ENCODE measurements around the gene EXOC4.

The EXOC4 gene

DNA sequence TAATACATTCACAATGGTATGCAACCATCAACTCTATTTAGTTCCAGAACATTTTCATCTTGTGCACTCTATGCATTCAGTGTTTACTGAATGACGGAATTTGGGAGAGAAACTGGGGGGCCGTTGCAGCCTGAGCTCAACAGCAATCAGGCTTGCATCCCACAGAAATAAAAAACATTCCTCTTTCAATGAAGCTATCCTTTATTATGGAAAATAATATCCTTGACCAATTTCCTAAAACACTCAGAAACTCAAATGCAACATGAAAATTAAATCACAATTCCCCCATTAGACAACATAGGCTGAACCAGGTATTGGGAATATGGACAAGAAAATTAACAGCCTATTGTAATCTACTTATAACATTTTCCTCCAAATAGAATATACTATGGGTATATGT is 6.3 kb upstream of the EXOC4 start:
- H3K27ac ChIP-seq (ENCODE audit: low read depth, low read length), result no peak overlapping the region

GRCh38 chr7:133248901-133249300 is 4.0 kb upstream of the EXOC4 start:
- Histone ChIP-seq H3K4me1 (ENCODE audit: insufficient read depth, low read length) (peaks cover under 1% of the 10 kb centered on the region), H3K27me3 (ENCODE audit: control insufficient read depth in 1 of 2, insufficient read depth in 2 of 2, low read length in 2 of 2) (no peaks in the 10 kb centered on the region), H3K9ac (ENCODE audit: low read length) (no peak overlapping the region), H3K27ac (ENCODE audit: low read depth, low read length) (no peak overlapping the region), H3K9me3 (ENCODE audit: low read length) (no peaks in the 10 kb centered on the region), H3K4me3 (ENCODE audit: low read depth in 1 of 2, low read length in 2 of 2) (no peak overlapping the region), H3K36me3 (ENCODE audit: insufficient read depth, low read length) (no peaks in the 10 kb centered on the region)

More for the DNA sequence above, 6.3 kb upstream of the EXOC4 start:
- no peak overlapping the region for H3K9ac ChIP-seq (ENCODE audit: low read length)
- no peaks in the 10 kb centered on the region for H3K4me1 ChIP-seq (ENCODE audit: insufficient read depth, low read length)
- no peaks in the 10 kb centered on the region for H3K27me3 ChIP-seq (ENCODE audit: control insufficient read depth in 1 of 2, insufficient read depth in 2 of 2, low read length in 2 of 2)
- H3K9me3 ChIP-seq (ENCODE audit: low read length), result no peaks in the 10 kb centered on the region
- no peak overlapping the region for H3K4me3 ChIP-seq (ENCODE audit: low read depth in 1 of 2, low read length in 2 of 2)
- H3K36me3 ChIP-seq (ENCODE audit: insufficient read depth, low read length), result no peaks in the 10 kb centered on the region

- no peaks in the 10 kb centered on the region for H3K36me3 ChIP-seq (ENCODE audit: insufficient read depth, low read length)
- no peak overlapping the region for H3K27ac ChIP-seq (ENCODE audit: low read depth, low read length)
- H3K9ac ChIP-seq (ENCODE audit: low read length), result no peak overlapping the region
- peaks cover 9% of the 10 kb centered on the region for H3K4me1 ChIP-seq (ENCODE audit: insufficient read depth, low read length)
- no peaks in the 10 kb centered on the region for H3K9me3 ChIP-seq (ENCODE audit: low read length)
- no peak overlapping the region for H3K4me3 ChIP-seq (ENCODE audit: low read depth in 1 of 2, low read length in 2 of 2)
- H3K27me3 ChIP-seq (ENCODE audit: control insufficient read depth in 1 of 2, insufficient read depth in 2 of 2, low read length in 2 of 2), result no peaks in the 10 kb centered on the region
These were observed 396 bp upstream of the EXOC4 start for GRCh38 chr7:133252506-133252857.

GRCh38 chr7:133253519-133253875 is 619 bp downstream of the EXOC4 start:
- H3K27ac ChIP-seq (ENCODE audit: low read depth, low read length), result peak overlapping the region; percentile 71
- H3K4me3 ChIP-seq (ENCODE audit: low read depth in 1 of 2, low read length in 2 of 2), result peak overlapping the region; percentile 80 to 88
- H3K9ac ChIP-seq (ENCODE audit: low read length), result peak overlapping the region; percentile 59
- no peaks in the 10 kb centered on the region for H3K36me3 ChIP-seq (ENCODE audit: insufficient read depth, low read length)
- H3K27me3 ChIP-seq (ENCODE audit: control insufficient read depth in 1 of 2, insufficient read depth in 2 of 2, low read length in 2 of 2), result no peaks in the 10 kb centered on the region
- no peaks in the 10 kb centered on the region for H3K9me3 ChIP-seq (ENCODE audit: low read length)
- peaks cover 9% of the 10 kb centered on the region for H3K4me1 ChIP-seq (ENCODE audit: insufficient read depth, low read length)

GRCh38 chr7:133255486-133255885 is 2.6 kb downstream of the EXOC4 start:
- no peaks in the 10 kb centered on the region for H3K9me3 ChIP-seq (ENCODE audit: low read length)
- H3K27ac ChIP-seq (ENCODE audit: low read depth, low read length), result no peak overlapping the region
- no peak overlapping the region for H3K9ac ChIP-seq (ENCODE audit: low read length)
- H3K27me3 ChIP-seq (ENCODE audit: control insufficient read depth in 1 of 2, insufficient read depth in 2 of 2, low read length in 2 of 2), result no peaks in the 10 kb centered on the region
- H3K36me3 ChIP-seq (ENCODE audit: insufficient read depth, low read length), result no peaks in the 10 kb centered on the region
- H3K4me3 ChIP-seq (ENCODE audit: low read depth in 1 of 2, low read length in 2 of 2), result no peak overlapping the region
- peaks cover 9% of the 10 kb centered on the region for H3K4me1 ChIP-seq (ENCODE audit: insufficient read depth, low read length)

GRCh38 chr7:133258174-133258573 is 5.3 kb downstream of the EXOC4 start:
- no peaks in the 10 kb centered on the region for H3K36me3 ChIP-seq (ENCODE audit: insufficient read depth, low read length)
- H3K27me3 ChIP-seq (ENCODE audit: control insufficient read depth in 1 of 2, insufficient read depth in 2 of 2, low read length in 2 of 2), result no peaks in the 10 kb centered on the region
- H3K4me3 ChIP-seq (ENCODE audit: low read depth in 1 of 2, low read length in 2 of 2), result no peak overlapping the region
- H3K9me3 ChIP-seq (ENCODE audit: low read length), result no peaks in the 10 kb centered on the region
- peaks cover 9% of the 10 kb centered on the region for H3K4me1 ChIP-seq (ENCODE audit: insufficient read depth, low read length)
- H3K27ac ChIP-seq (ENCODE audit: low read depth, low read length), result no peak overlapping the region
- H3K9ac ChIP-seq (ENCODE audit: low read length), result no peak overlapping the region

DNA sequence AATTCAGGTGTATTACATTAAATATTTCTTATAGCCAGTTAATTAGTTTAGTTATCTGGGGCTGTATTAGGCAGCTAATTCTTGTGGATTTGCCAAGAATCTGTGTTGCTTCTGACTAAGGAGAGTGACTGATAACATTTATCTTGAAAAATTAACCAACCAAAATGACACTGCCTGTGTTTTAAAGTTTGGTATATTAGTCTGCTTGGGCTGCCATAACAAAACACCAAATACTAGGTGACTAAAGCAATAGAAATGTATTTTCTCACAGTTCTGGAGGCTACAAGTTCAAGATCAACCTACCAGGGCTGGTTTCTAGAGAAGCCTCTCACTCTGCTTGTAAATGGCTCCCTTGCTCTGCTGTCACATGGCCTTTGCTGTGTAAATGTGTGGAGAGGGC is 12.9 kb downstream of the EXOC4 start:
- Histone ChIP-seq H3K9me3 (ENCODE audit: low read length) (no peaks in the 10 kb centered on the region), H3K36me3 (ENCODE audit: insufficient read depth, low read length) (no peaks in the 10 kb centered on the region), H3K27me3 (ENCODE audit: control insufficient read depth in 1 of 2, insufficient read depth in 2 of 2, low read length in 2 of 2) (no peaks in the 10 kb centered on the region), H3K9ac (ENCODE audit: low read length) (no peak overlapping the region), H3K4me3 (ENCODE audit: low read depth in 1 of 2, low read length in 2 of 2) (no peak overlapping the region), H3K27ac (ENCODE audit: low read depth, low read length) (no peak overlapping the region), H3K4me1 (ENCODE audit: insufficient read depth, low read length) (no peaks in the 10 kb centered on the region)

- Histone ChIP-seq H3K36me3 (ENCODE audit: insufficient read depth, low read length) (no peaks in the 10 kb centered on the region), H3K9me3 (ENCODE audit: low read length) (no peaks in the 10 kb centered on the region), H3K4me3 (ENCODE audit: low read depth in 1 of 2, low read length in 2 of 2) (no peak overlapping the region), H3K27me3 (ENCODE audit: control insufficient read depth in 1 of 2, insufficient read depth in 2 of 2, low read length in 2 of 2) (no peaks in the 10 kb centered on the region), H3K4me1 (ENCODE audit: insufficient read depth, low read length) (peaks cover 14% of the 10 kb centered on the region), H3K27ac (ENCODE audit: low read depth, low read length) (no peak overlapping the region), H3K9ac (ENCODE audit: low read length) (no peak overlapping the region)
These were observed 15.5 kb downstream of the EXOC4 start for GRCh38 chr7:133268355-133268754.

GRCh38 chr7:133272336-133272735 is 19.5 kb downstream of the EXOC4 start:
- Histone ChIP-seq H3K27me3 (ENCODE audit: control insufficient read depth in 1 of 2, insufficient read depth in 2 of 2, low read length in 2 of 2) (no peaks in the 10 kb centered on the region), H3K27ac (ENCODE audit: low read depth, low read length) (no peak overlapping the region), H3K36me3 (ENCODE audit: insufficient read depth, low read length) (peaks cover 15% of the 10 kb centered on the region), H3K9ac (ENCODE audit: low read length) (no peak overlapping the region), H3K4me3 (ENCODE audit: low read depth in 1 of 2, low read length in 2 of 2) (no peak overlapping the region), H3K4me1 (ENCODE audit: insufficient read depth, low read length) (peaks cover 17% of the 10 kb centered on the region), H3K9me3 (ENCODE audit: low read length) (no peaks in the 10 kb centered on the region)

DNA sequence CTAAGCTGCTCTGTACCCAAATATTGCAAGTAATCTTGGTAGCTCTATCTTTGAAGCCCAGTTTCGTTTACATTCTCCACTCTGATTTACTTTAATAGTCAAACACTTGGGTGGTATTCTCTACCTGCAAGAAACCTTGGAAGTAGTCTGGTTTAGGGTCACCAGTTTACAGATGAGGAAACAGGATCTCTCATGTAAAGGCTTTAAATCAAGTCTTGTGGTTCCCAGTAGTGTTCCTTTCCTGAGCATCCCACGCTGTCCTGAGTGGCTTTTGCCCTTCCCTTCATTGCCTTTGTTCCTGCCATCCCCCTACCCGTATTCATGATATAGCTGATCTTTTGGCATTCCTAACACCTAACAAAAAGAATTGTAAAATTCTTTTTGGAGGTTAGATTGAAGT is 20.3 kb downstream of the EXOC4 start:
- H3K9me3 ChIP-seq (ENCODE audit: low read length), result no peaks in the 10 kb centered on the region
- H3K27me3 ChIP-seq (ENCODE audit: control insufficient read depth in 1 of 2, insufficient read depth in 2 of 2, low read length in 2 of 2), result no peaks in the 10 kb centered on the region
- peaks cover 17% of the 10 kb centered on the region for H3K4me1 ChIP-seq (ENCODE audit: insufficient read depth, low read length)
- H3K27ac ChIP-seq (ENCODE audit: low read depth, low read length), result no peak overlapping the region
- H3K36me3 ChIP-seq (ENCODE audit: insufficient read depth, low read length), result peaks cover 15% of the 10 kb centered on the region
- no peak overlapping the region for H3K4me3 ChIP-seq (ENCODE audit: low read depth in 1 of 2, low read length in 2 of 2)
- no peak overlapping the region for H3K9ac ChIP-seq (ENCODE audit: low read length)

DNA sequence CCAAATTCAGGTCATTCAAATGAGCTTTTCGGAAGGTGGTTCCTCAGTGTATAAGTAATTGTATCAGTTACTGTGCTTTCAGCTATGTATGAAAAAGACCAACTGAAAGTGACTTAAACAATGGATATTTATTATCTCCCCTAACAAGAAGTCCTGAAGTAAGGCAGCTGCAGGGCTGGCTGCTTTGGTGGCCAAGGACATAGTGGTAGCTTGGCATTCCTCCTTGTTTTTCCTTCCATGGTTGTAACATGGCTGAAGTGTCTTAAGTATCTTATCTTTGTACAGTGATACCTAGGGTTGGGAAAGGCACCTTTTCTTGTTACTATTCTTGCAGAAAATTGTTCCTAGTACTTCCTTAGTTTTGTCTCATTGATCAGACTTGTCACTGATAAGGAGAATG is 21.4 kb downstream of the EXOC4 start:
- no peaks in the 10 kb centered on the region for H3K9me3 ChIP-seq (ENCODE audit: low read length)
- no peak overlapping the region for H3K9ac ChIP-seq (ENCODE audit: low read length)
- H3K36me3 ChIP-seq (ENCODE audit: insufficient read depth, low read length), result peaks cover 15% of the 10 kb centered on the region
- H3K4me1 ChIP-seq (ENCODE audit: insufficient read depth, low read length), result peaks cover 17% of the 10 kb centered on the region
- H3K27me3 ChIP-seq (ENCODE audit: control insufficient read depth in 1 of 2, insufficient read depth in 2 of 2, low read length in 2 of 2), result no peaks in the 10 kb centered on the region
- H3K27ac ChIP-seq (ENCODE audit: low read depth, low read length), result no peak overlapping the region
- H3K4me3 ChIP-seq (ENCODE audit: low read depth in 1 of 2, low read length in 2 of 2), result no peak overlapping the region

GRCh38 chr7:133275008-133275407 is 22.1 kb downstream of the EXOC4 start:
- Histone ChIP-seq H3K9me3 (ENCODE audit: low read length) (no peaks in the 10 kb centered on the region), H3K9ac (ENCODE audit: low read length) (no peak overlapping the region)

More at GRCh38 chr7:133275008-133275407, 22.1 kb downstream of the EXOC4 start:
- H3K27me3 ChIP-seq (ENCODE audit: control insufficient read depth in 1 of 2, insufficient read depth in 2 of 2, low read length in 2 of 2), result no peaks in the 10 kb centered on the region
- H3K36me3 ChIP-seq (ENCODE audit: insufficient read depth, low read length), result peaks cover 15% of the 10 kb centered on the region
- no peak overlapping the region for H3K27ac ChIP-seq (ENCODE audit: low read depth, low read length)
- H3K4me1 ChIP-seq (ENCODE audit: insufficient read depth, low read length), result peaks cover 17% of the 10 kb centered on the region
- no peak overlapping the region for H3K4me3 ChIP-seq (ENCODE audit: low read depth in 1 of 2, low read length in 2 of 2)

Measured in muscle layer of colon (tissue), 2 donors.